GDM1 (cell line): Measurements from ENCODE around the gene PDE7B.
A peak's percentile ranks its signal among the peaks of the same experiment; 100 is the strongest.

Experiments used
- DNase-seq: peaks from one replicate; lab custom pipeline; 2025; lab: John Stamatoyannopoulos, UW

The PDE7B gene

GRCh38 chr6:135890876-135891275 is 39.4 kb downstream of the PDE7B start:
- no peak for DNase-seq

- no peak for DNase-seq
Observed at GRCh38 chr6:135891710-135892109, 40.2 kb downstream of the PDE7B start.

- DNase-seq = no peak
Observed at GRCh38 chr6:135895231-135895911, 43.9 kb downstream of the PDE7B start.

- no peak for DNase-seq
Observed at GRCh38 chr6:135897087-135897486, 45.6 kb downstream of the PDE7B start.

- no peak for DNase-seq
Observed at GRCh38 chr6:135901774-135902524, 50.4 kb downstream of the PDE7B start.

- DNase-seq = no peak
Observed at GRCh38 chr6:135902756-135903331, 51.3 kb downstream of the PDE7B start.

GRCh38 chr6:135904666-135905065 is 53.2 kb downstream of the PDE7B start:
- DNase-seq = no peak

GRCh38 chr6:135905604-135906300 is 54.3 kb downstream of the PDE7B start:
- DNase-seq = no peak

GRCh38 chr6:135906542-135906941 is 55.0 kb downstream of the PDE7B start:
- no peak for DNase-seq

GRCh38 chr6:135906972-135907465 is 55.5 kb downstream of the PDE7B start:
- DNase-seq = no peak

- DNase-seq = peak; percentile 52
Observed at GRCh38 chr6:135909737-135910387, 58.4 kb downstream of the PDE7B start.

- no peak for DNase-seq
Observed at GRCh38 chr6:135910790-135911618, 59.5 kb downstream of the PDE7B start.

GRCh38 chr6:135913785-135914184 is 62.3 kb downstream of the PDE7B start:
- no peak for DNase-seq

GRCh38 chr6:135919026-135919425 is 67.5 kb downstream of the PDE7B start:
- DNase-seq = no peak

- no peak for DNase-seq
Observed at GRCh38 chr6:135920689-135921088, 69.2 kb downstream of the PDE7B start.

GRCh38 chr6:135921188-135921587 is 69.7 kb downstream of the PDE7B start:
- DNase-seq = no peak

- DNase-seq = no peak
Observed at GRCh38 chr6:135922174-135922573, 70.7 kb downstream of the PDE7B start.

GRCh38 chr6:135922746-135923145 is 71.2 kb downstream of the PDE7B start:
- DNase-seq = no peak

GRCh38 chr6:135932651-135933050 is 81.2 kb downstream of the PDE7B start:
- DNase-seq = no peak

GRCh38 chr6:135935941-135936601 is 84.6 kb downstream of the PDE7B start:
- DNase-seq = no peak
